ENCODE data around the gene TSC1.

TSC1 gene

GRCh38 chr9:132983491-132984201 lies 39.2 kb upstream of the TSC1 start:
- no peak for DNase-seq (ENCODE audit: insufficient read length, low spot score)
- no peak for TF ChIP-seq CTCF (IDR thresholded peaks at IDR 0.05; ENCODE audit: insufficient read depth, missing control alignments)
- FAIRE-seq = no peak

GRCh38 chr9:132982458-132982857 lies 38.0 kb upstream of the TSC1 start:
- TF ChIP-seq CTCF (IDR thresholded peaks at IDR 0.05; ENCODE audit: insufficient read depth, missing control alignments) = no peak
- FAIRE-seq (no peak), DNase-seq (ENCODE audit: insufficient read length, low spot score) (no peak)

GRCh38 chr9:132980157-132980556 lies 35.7 kb upstream of the TSC1 start:
- no peak for DNase-seq (ENCODE audit: insufficient read length, low spot score)
- FAIRE-seq = no peak
- TF ChIP-seq CTCF (IDR thresholded peaks at IDR 0.05; ENCODE audit: insufficient read depth, missing control alignments) = no peak

GRCh38 chr9:132978451-132979131 lies 34.2 kb upstream of the TSC1 start, which contains the start of gene GFI1B:
Gene GFI1B, plus strand, starts transcription at chr9:132978694. Its CDS starts 7,985 bp downstream, at chr9:132986679.
- no peak for FAIRE-seq
- no peak for DNase-seq (ENCODE audit: insufficient read length, low spot score)
- no peak for TF ChIP-seq CTCF (IDR thresholded peaks at IDR 0.05; ENCODE audit: insufficient read depth, missing control alignments)

GRCh38 chr9:132978112-132978450 lies 33.7 kb upstream of the TSC1 start:
- DNase-seq (ENCODE audit: insufficient read length, low spot score) = no peak
- FAIRE-seq = no peak
- no peak for TF ChIP-seq CTCF (IDR thresholded peaks at IDR 0.05; ENCODE audit: insufficient read depth, missing control alignments)

GRCh38 chr9:132976571-132976970 lies 32.2 kb upstream of the TSC1 start:
- FAIRE-seq (no peak), DNase-seq (ENCODE audit: insufficient read length, low spot score) (no peak)
- TF ChIP-seq CTCF (IDR thresholded peaks at IDR 0.05; ENCODE audit: insufficient read depth, missing control alignments) = no peak

- DNase-seq (ENCODE audit: insufficient read length, low spot score) (no peak), FAIRE-seq (no peak)
Observed at GRCh38 chr9:132975961-132976360, 31.5 kb upstream of the TSC1 start.

More at GRCh38 chr9:132975961-132976360, 31.5 kb upstream of the TSC1 start:
- no peak for TF ChIP-seq CTCF (IDR thresholded peaks at IDR 0.05; ENCODE audit: insufficient read depth, missing control alignments)

Data from D721Med (cell line).